ENCODE data around the gene TGFB1. TPM values are rescaled to one million over a fixed set of nuclear protein-coding genes. Genes with fewer than 3 reads are reported as not detected.
A peak's percentile ranks its signal among the peaks of the same experiment; 100 is the strongest.

Gene TGFB1
- total and polyA plus RNA-seq, 9 of the 15 experiments (the other 6 are each of a cell fraction or from before 2014, with no cell fraction given) = 0.24 to 159 (median 17.2) TPM

DNA sequence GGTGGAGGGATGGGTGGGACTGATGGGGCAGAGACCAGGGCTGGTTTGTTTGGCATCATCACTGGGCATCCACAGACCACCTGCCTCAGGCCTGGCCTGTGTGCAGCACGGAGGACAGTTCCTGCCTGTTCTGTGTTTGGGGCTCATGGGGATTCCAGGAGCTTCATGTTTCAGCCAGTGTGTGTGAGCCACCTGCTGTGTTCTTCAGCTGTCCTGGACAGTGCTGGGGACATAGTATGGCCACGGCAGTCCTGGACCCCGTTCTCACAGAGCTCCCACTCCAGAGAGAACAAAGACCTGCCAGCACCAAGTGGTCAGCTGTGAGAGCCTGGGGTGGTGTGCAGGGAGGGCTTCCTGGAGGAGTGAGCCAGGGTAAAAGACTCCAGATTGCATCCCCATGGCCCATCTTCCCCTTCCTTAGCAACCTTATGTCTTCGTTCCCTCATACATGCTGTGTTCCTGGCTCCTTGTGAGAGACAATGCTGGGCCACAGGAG lies 45.7 kb downstream of the TGFB1 start:
- WGBS (ENCODE audit: insufficient coverage, low coverage, missing lambda C conversion rate) = 41% methylated on average over 4 of the region's 4 CpGs
- Histone ChIP-seq H4K20me1 (replicated peaks; ENCODE audit: control insufficient read depth, insufficient read depth, low read length) (peaks cover 7% of the 10 kb centered on the region; the same call in 1 of the 2 replicates), H3K4me2 (ENCODE audit: insufficient read depth, low read length) (no peak overlapping the region), H3K36me3 (ENCODE audit: control insufficient read depth, insufficient read depth, low read length) (peaks cover 61% of the 10 kb centered on the region), H3K27me3 (ENCODE audit: control insufficient read depth in 2 of 2, insufficient read depth in 2 of 2, low read length in 2 of 2) (no peaks in the 10 kb centered on the region), H3K4me1 (replicated peaks in 1 of 2; ENCODE audit: control insufficient read depth in 2 of 2, insufficient read depth in 2 of 2, low read length in 2 of 2) (peaks cover 11 to 12% of the 10 kb centered on the region in 2 experiments; a peak in 4 of 5 replicates), H3K9me3 (replicated peaks; ENCODE audit: control insufficient read depth, insufficient read depth, low read depth, low read length) (no peaks in the 10 kb centered on the region), H3K4me3 (no peak overlapping the region), H3K9me1 (ENCODE audit: control insufficient read depth, insufficient read depth, low read length) (no peaks in the 10 kb centered on the region), H2AFZ (ENCODE audit: low read depth, low read length) (no peak overlapping the region), H3K79me2 (ENCODE audit: control insufficient read depth, insufficient read depth, low read length) (peaks cover 29% of the 10 kb centered on the region), H3K27ac (ENCODE audit: extremely low read depth, low read depth, low read length) (peak overlapping the region; percentile 63), H3K9ac (ENCODE audit: insufficient read depth in 1 of 2, low read depth in 2 of 2, low read length in 2 of 2) (peak overlapping the region in 1 of 2 experiments; percentile 38; a peak in 1 of 4 replicates)
- BruUV-seq (replicated peaks) = no TSS peak
- intact Hi-C loops (cut with micrococcal nuclease) = loop anchor here (5.0 kb wide), 2 partner anchors 44 to 106 kb away; partner anchors contain the start of gene TGFB1
- POLR2A ChIA-PET = interaction anchor here (0.6 to 2.2 kb wide), 7 partner anchors 9 to 712 kb away, joined by 3 to 8 read pairs (median 3); partner anchors contain the start of gene HNRNPUL1
- in situ Hi-C loops (cut with MboI) = loop anchor here (25.0 kb wide), 1 partner anchor 254 kb away; no protein-coding TSS in a partner anchor
- CTCF ChIA-PET (ENCODE audit: low intra/inter-chr PET ratio) = interaction anchor here (0.9 to 1.7 kb wide), 3 partner anchors 104 to 181 kb away, joined by 3 to 13 read pairs (median 3); partner anchors contain the start of gene ERICH4
- ATAC-seq = peak; percentile 10
- DNase-seq (ENCODE audit: extremely low read depth in 1 of 4, low spot score in 3 of 4) = no peak
- no peak for FAIRE-seq
- TF ChIP-seq ZFP36 (IDR thresholded peaks at IDR 0.05; ENCODE audit: low read depth, low read length, partially characterized antibody) = peak; percentile 95
- 0 out of 2 replicates have a peak, but pooled peaks have one; percentile 26 for TF ChIP-seq ZBTB1 (CRISPR knock-in tag; IDR thresholded peaks at IDR 0.05; ENCODE audit: borderline replicate concordance, low read depth)
- TF ChIP-seq ZBTB49 (CRISPR knock-in tag; IDR thresholded peaks at IDR 0.05; ENCODE audit: borderline replicate concordance) = no peak
- TF ChIP-seq PML (IDR thresholded peaks at IDR 0.05; ENCODE audit: low read length) = 0 out of 2 replicates have a peak, but pooled peaks have one; percentile 12
- TF ChIP-seq NR3C1 (CRISPR knock-in tag; IDR thresholded peaks at IDR 0.05) = no peak
- no peak for TF ChIP-seq ZNF778 (CRISPR knock-in tag; IDR thresholded peaks at IDR 0.05)
- no peak for TF ChIP-seq KLF1 (tag; IDR thresholded peaks at IDR 0.05)
- 0 out of 2 replicates have a peak, but pooled peaks have one; percentile 27 for TF ChIP-seq POLR2G (IDR thresholded peaks at IDR 0.05; ENCODE audit: low read depth, low read length)
- TF ChIP-seq, protein P1, sequence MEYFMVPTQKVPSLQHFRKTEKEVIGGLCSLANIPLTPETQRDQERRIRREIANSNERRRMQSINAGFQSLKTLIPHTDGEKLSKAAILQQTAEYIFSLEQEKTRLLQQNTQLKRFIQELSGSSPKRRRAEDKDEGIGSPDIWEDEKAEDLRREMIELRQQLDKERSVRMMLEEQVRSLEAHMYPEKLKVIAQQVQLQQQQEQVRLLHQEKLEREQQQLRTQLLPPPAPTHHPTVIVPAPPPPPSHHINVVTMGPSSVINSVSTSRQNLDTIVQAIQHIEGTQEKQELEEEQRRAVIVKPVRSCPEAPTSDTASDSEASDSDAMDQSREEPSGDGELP (CRISPR knock-in tag; IDR thresholded peaks at IDR 0.05; ENCODE audit: borderline replicate concordance) = peak; percentile 25; the same call in 1 of the 2 replicates
- no peak for TF ChIP-seq ZNF512 (tag; IDR thresholded peaks at IDR 0.05)
- TF ChIP-seq ZNF764 (CRISPR knock-in tag; IDR thresholded peaks at IDR 0.05; ENCODE audit: low read depth) = no peak
- no peak for TF ChIP-seq FOXP1 (CRISPR knock-in tag; IDR thresholded peaks at IDR 0.05)
- 0 out of 2 replicates have a peak, but pooled peaks have one; percentile 55 for TF ChIP-seq KAT7 (CRISPR knock-in tag; IDR thresholded peaks at IDR 0.05; ENCODE audit: borderline replicate concordance)
- no peak for TF ChIP-seq CREB1 (IDR thresholded peaks at IDR 0.05)
- TF ChIP-seq CREB1 (CRISPR knock-in tag; IDR thresholded peaks at IDR 0.05) = 0 out of 2 replicates have a peak, but pooled peaks have one; percentile 41
- 0 out of 2 replicates have a peak, but pooled peaks have one; percentile 28 for TF ChIP-seq GABPB1 (CRISPR knock-in tag; IDR thresholded peaks at IDR 0.05)
